Smooth muscle cell (in vitro differentiated cells): ENCODE data around the gene CACNA1C. TPM values are rescaled to one million over a fixed set of nuclear protein-coding genes. Genes with fewer than 3 reads are reported as not detected.

Experiments used
- DNase-seq: peaks from one replicate; lab custom pipeline; 2025; ENCODE audit not compliant: unreplicated experiment; lab: John Stamatoyannopoulos, UW
- H2AFZ ChIP-seq: fragments of 200-600 bp; sonication (generic); 2 replicates; pipeline ENCODE4 v1.6.0; 2016; ENCODE audit warnings: antibody characterized with exemption, low read depth, mild to moderate bottlenecking
- H3F3A ChIP-seq: fragments of 200-600 bp; sonication (generic); 2 replicates; pipeline ENCODE4 v1.6.0; 2017; ENCODE audit warnings: antibody characterized with exemption, low read depth
- H3K27ac ChIP-seq: fragments of 200-600 bp; sonication (generic); 2 replicates; pipeline ENCODE4 v1.5.1; 2016; ENCODE audit warnings: low read depth, mild to moderate bottlenecking
- H3K27me3 ChIP-seq: fragments of 200-600 bp; sonication (generic); 2 replicates; pipeline ENCODE4 v1.6.1; 2016; ENCODE audit warnings: low read depth, mild to moderate bottlenecking
- H3K36me3 ChIP-seq: fragments of 200-600 bp; sonication (generic); 2 replicates; pipeline ENCODE4 v1.5.1; 2016; ENCODE audit warnings: low read depth
- H3K4me1 ChIP-seq: fragments of 200-600 bp; sonication (generic); 2 replicates; pipeline ENCODE4 v1.5.1; 2016; ENCODE audit warnings: low read depth
- H3K4me2 ChIP-seq: fragments of 200-600 bp; sonication (generic); 2 replicates; pipeline ENCODE4 v1.6.0; 2016; ENCODE audit warnings: mild to moderate bottlenecking
- H3K4me3 ChIP-seq: fragments of 200-600 bp; sonication (generic); 2 replicates; pipeline ENCODE4 v1.5.1; 2016; ENCODE audit warnings: mild to moderate bottlenecking
- H3K79me2 ChIP-seq: fragments of 200-600 bp; sonication (generic); 2 replicates; pipeline ENCODE4 v1.6.0; 2016; ENCODE audit warnings: low read depth, mild to moderate bottlenecking
- H3K9ac ChIP-seq: fragments of 200-600 bp; sonication (generic); 2 replicates; pipeline ENCODE4 v1.6.0; 2016; ENCODE audit warnings: low read depth
- H3K9me3 ChIP-seq: fragments of 200-600 bp; sonication (generic); replicated peaks from 2 replicates; pipeline ENCODE4 v1.5.1; 2016; ENCODE audit warnings: low read depth
- H4K20me1 ChIP-seq: fragments of 200-600 bp; sonication (generic); 2 replicates; pipeline ENCODE4 v1.6.0; 2016; ENCODE audit warnings: low read depth
- WGBS: methylation state at CpG from one replicate; pipeline ENCODE4 v1.1.7; 2016; ENCODE audit warnings: low lambda C conversion rate; 5-methylcytosine and 5-hydroxymethylcytosine counted together
- polyA plus RNA-seq: library from polyadenylated mRNA; unstranded; fragments of >200 nt; fragmentation: Nextera tagmentation; extraction: Ambion mirVana; gene quantifications from 2 replicates; pipeline ENCODE4 v1.2.1, GENCODE V29; 2016
- total RNA-seq: library from RNA; depleted of rRNA; stranded (reverse); fragments of >200 nt; gene quantifications from 2 replicates; pipeline ENCODE4 v1.2.3, GENCODE V29; 2014
- TF ChIP-seq, protein P1 (sequence below): fragments of 200-600 bp; sonication (generic); IDR thresholded peaks from 2 replicates; pipeline ENCODE4 v1.5.1; 2017; ENCODE audit warnings: borderline replicate concordance, mild to moderate bottlenecking, antibody characterized with exemption; ENCODE audit not compliant: insufficient read depth, poor library complexity, severe bottlenecking

The CACNA1C gene
- total and polyA plus RNA-seq, 2 experiments from 2014 or later = 1.6 to 4.5 TPM

DNA sequence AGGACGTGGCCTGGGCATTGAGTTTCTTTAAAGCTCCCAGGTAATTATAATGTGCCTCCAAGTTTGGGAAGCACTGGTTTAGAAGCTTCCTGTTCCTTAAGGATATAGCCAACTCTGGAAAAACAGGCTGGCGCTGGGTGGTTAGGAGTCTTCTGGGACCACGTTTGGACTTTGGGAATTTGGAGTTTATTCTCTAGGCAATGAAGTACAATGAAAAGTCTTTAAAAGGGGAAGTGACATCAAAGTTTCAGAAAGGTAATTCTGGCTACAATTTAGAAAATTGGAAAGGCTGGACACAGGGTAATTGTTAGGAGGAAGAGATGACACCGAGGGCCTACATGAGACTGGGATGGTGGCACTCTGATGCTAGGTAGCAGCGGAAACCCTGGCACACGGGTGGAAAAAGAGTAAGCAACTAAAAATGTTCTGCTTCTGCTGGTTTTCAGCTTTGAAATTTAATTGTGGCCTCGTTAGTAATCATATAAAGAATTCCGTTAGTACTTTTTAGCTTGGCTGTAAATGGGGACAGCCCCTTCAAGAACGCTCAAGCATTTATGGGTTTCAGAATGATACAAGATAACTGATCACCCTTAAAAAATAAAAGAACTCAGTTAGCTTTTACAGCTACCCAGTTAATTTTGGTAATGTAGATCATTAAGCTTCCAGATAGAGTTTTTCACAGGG, 35.8 kb upstream of the CACNA1C start:
- no peaks in the 10 kb centered on the region for H3K27me3 ChIP-seq
- no peak for DNase-seq
- no peak overlapping the region for H2AFZ ChIP-seq
- no peak overlapping the region for H3K27ac ChIP-seq
- no peak overlapping the region for H3K4me2 ChIP-seq
- H4K20me1 ChIP-seq = no peaks in the 10 kb centered on the region
- H3K4me1 ChIP-seq = peaks cover 9% of the 10 kb centered on the region
- H3F3A ChIP-seq = peaks cover 4% of the 10 kb centered on the region
- H3K4me3 ChIP-seq = no peak overlapping the region
- no peaks in the 10 kb centered on the region for H3K9me3 ChIP-seq
- H3K36me3 ChIP-seq = no peaks in the 10 kb centered on the region
- no peak overlapping the region for H3K9ac ChIP-seq
- WGBS = 86% methylated on average over 9 of the region's 9 CpGs
- no peaks in the 10 kb centered on the region for H3K79me2 ChIP-seq
- TF ChIP-seq, protein P1, sequence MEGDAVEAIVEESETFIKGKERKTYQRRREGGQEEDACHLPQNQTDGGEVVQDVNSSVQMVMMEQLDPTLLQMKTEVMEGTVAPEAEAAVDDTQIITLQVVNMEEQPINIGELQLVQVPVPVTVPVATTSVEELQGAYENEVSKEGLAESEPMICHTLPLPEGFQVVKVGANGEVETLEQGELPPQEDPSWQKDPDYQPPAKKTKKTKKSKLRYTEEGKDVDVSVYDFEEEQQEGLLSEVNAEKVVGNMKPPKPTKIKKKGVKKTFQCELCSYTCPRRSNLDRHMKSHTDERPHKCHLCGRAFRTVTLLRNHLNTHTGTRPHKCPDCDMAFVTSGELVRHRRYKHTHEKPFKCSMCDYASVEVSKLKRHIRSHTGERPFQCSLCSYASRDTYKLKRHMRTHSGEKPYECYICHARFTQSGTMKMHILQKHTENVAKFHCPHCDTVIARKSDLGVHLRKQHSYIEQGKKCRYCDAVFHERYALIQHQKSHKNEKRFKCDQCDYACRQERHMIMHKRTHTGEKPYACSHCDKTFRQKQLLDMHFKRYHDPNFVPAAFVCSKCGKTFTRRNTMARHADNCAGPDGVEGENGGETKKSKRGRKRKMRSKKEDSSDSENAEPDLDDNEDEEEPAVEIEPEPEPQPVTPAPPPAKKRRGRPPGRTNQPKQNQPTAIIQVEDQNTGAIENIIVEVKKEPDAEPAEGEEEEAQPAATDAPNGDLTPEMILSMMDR = no peak

DNA sequence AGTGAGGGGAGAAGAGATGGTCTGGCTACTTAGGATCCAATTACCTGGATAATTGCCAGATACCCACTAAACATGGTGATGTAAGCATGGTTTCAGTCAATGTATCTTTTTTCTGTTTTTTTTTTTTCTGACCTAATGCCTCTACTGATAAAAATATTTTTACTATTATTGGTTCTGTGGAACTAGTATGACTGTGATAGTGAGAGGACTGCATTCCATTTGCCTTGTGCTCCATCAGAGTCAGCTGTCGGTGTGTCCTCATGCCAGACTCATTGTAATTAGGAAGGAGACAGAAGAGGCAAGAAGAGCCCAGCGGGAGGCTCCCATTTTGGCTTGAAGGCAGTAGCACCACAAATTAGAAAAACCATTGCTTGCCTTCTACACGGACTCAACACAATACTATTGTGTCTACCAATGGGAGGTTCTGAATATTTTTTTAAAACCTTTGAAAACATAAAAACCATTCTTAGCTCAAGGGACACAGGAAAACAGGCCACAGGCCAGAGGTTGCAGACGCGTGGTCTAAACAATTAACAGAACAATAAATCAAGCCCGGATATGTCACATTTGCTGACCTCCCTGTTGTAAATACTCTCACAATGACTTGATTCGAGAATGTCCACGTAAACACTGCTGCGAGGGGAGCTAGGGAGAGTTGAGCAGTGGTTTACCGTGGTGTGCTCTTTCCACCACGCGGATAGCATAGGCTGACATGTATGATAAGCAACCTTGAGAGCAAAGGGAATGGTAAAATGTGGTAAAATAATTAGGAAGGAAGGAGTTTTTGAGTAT, 35.0 kb upstream of the CACNA1C start:
- Histone ChIP-seq H3K36me3 (no peaks in the 10 kb centered on the region), H3K4me3 (no peak overlapping the region), H3K9ac (no peak overlapping the region), H3K79me2 (no peaks in the 10 kb centered on the region), H3K4me1 (peaks cover 9% of the 10 kb centered on the region), H2AFZ (no peak overlapping the region), H3F3A (peaks cover 4% of the 10 kb centered on the region), H3K9me3 (no peaks in the 10 kb centered on the region), H3K27me3 (no peaks in the 10 kb centered on the region), H3K4me2 (no peak overlapping the region), H3K27ac (no peak overlapping the region), H4K20me1 (no peaks in the 10 kb centered on the region)
- no peak for DNase-seq
- WGBS = 55% methylated on average over 12 of the region's 12 CpGs
- TF ChIP-seq, protein P1 = no peak

DNA sequence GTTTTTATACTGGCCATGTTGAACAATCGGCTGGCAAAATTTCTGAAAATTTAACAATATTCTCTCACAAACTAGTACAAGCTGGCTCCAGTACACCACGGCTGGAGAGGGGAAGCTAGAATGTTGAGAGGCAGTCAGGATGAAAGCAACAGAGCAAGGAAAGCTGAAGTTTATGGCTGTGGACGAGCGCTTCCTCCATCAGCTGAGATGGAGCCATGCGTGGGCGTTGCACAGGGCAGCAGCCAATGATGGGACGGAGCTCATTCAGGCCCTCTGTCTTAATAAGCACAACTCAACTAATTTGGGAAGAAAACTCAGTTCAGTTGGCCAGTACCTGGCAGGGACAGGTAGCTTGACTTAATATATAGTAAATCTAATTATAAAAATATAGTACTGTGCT, 34.4 kb upstream of the CACNA1C start:
- Histone ChIP-seq H3F3A (peaks cover 2% of the 10 kb centered on the region), H3K4me3 (no peak overlapping the region), H3K79me2 (no peaks in the 10 kb centered on the region), H4K20me1 (no peaks in the 10 kb centered on the region), H3K27me3 (no peaks in the 10 kb centered on the region), H2AFZ (no peak overlapping the region), H3K9me3 (no peaks in the 10 kb centered on the region), H3K27ac (no peak overlapping the region), H3K9ac (no peak overlapping the region), H3K36me3 (no peaks in the 10 kb centered on the region), H3K4me1 (peaks cover 9% of the 10 kb centered on the region), H3K4me2 (no peak overlapping the region)
- no peak for DNase-seq
- 85% methylated on average over 7 of the region's 7 CpGs for WGBS
- TF ChIP-seq, protein P1 = no peak
